Omental fat pad (tissue), 4 donors: ENCODE measurements around the gene ALK. TPM values are rescaled to one million over a fixed set of nuclear protein-coding genes. Genes with fewer than 3 reads are reported as not detected.

Experiments used
- ATAC-seq: fragments of 150-250 bp; one replicate; pipeline ENCODE4 v1.9.1; 2016; ENCODE audit warnings: mild to moderate bottlenecking, moderate library complexity; ENCODE audit not compliant: low FRiP score
- DNase-seq: peaks from one replicate; pipeline ENCODE4 v3.0.0-alpha.2; 2019; ENCODE audit warnings: low spot score
- CTCF ChIP-seq, 3 donors: fragments of 450-650 bp; IDR thresholded peaks; one replicate each; pipeline ENCODE4 v1.5.1; 2016 to 2017; ENCODE audit warnings: antibody characterized with exemption in 3 of 3, mild to moderate bottlenecking in 3 of 3, moderate library complexity in 2 of 3
- total RNA-seq, 4 donors: library from RNA; depleted of rRNA; stranded (reverse); fragments of >200 nt; gene quantifications; one replicate each; pipeline ENCODE4 v1.1.0, GENCODE V29; 2016

Gene ALK
- total RNA-seq, 4 donors from 2014 or later, result 0.12 to 2.2 (median 0.44) TPM; not detected in 1

GRCh38 chr2:29876374-29876773, 45.0 kb downstream of the ALK start:
- TF ChIP-seq CTCF (IDR thresholded peaks at IDR 0.05), result no peak
- ATAC-seq (no peak), DNase-seq (no peak)

- TF ChIP-seq CTCF (IDR thresholded peaks at IDR 0.05), result no peak
- DNase-seq (no peak), ATAC-seq (no peak)
These were observed 46.6 kb downstream of the ALK start for GRCh38 chr2:29874745-29875144.

DNA sequence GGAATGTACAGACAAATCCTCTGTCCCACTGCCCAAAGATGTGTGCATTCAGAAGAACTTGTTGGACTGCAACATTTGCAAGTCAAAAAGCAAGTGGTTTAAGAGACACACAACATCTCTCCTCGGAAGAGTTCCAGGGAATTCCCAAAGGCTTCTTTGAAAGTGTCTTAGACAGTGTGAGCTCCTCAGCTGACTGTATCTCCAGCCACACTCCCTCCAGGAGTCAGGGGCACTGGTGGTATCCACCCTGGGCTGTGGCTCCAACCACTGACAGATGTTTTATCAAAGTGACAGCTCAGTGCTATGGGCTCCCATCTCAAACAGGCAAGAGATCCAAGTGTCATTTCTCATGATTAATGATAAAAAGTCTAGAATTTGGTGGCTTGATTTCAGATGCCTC, 48.5 kb downstream of the ALK start:
- DNase-seq (no peak), ATAC-seq (no peak)
- no peak for TF ChIP-seq CTCF (IDR thresholded peaks at IDR 0.05)

DNA sequence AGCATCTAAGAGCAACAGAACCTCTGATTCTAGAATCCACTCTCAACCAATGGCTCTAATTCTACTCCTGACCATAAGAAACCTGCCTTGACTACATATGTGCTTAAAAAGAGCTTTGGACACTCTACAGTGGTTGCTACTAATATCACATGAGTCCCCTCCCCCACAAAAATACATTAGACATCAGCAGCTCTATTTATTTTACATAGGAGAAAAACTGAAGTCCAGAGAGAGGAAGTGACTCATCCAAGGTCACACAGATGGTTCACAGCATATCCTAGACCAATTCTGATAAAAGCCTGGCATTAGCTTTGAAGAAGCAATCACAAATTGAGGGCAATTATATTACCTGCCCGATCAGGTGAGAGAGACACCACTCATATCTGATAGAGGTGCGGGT, 49.8 kb downstream of the ALK start:
- ATAC-seq (no peak), DNase-seq (no peak)
- TF ChIP-seq CTCF (IDR thresholded peaks at IDR 0.05), result no peak

GRCh38 chr2:29865512-29865911, 55.9 kb downstream of the ALK start:
- no peak for TF ChIP-seq CTCF (IDR thresholded peaks at IDR 0.05)
- ATAC-seq, result no peak
- no peak for DNase-seq

GRCh38 chr2:29864988-29865387, 56.4 kb downstream of the ALK start:
- DNase-seq (no peak), ATAC-seq (no peak)
- no peak for TF ChIP-seq CTCF (IDR thresholded peaks at IDR 0.05)

GRCh38 chr2:29855924-29856639, 65.3 kb downstream of the ALK start:
- DNase-seq (no peak), ATAC-seq (no peak)
- no peak for TF ChIP-seq CTCF (IDR thresholded peaks at IDR 0.05)
